Smooth muscle cell (in vitro differentiated cells): ENCODE data around the gene PRSS12. TPM values are rescaled to one million over a fixed set of nuclear protein-coding genes. Genes with fewer than 3 reads are reported as not detected.

Experiments
- DNase-seq: peaks from one replicate; lab custom pipeline; 2025; ENCODE audit not compliant: unreplicated experiment; lab: John Stamatoyannopoulos, UW
- H2AFZ ChIP-seq: fragments of 200-600 bp; sonication (generic); 2 replicates; pipeline ENCODE4 v1.6.0; 2016; ENCODE audit warnings: antibody characterized with exemption, low read depth, mild to moderate bottlenecking
- H3F3A ChIP-seq: fragments of 200-600 bp; sonication (generic); 2 replicates; pipeline ENCODE4 v1.6.0; 2017; ENCODE audit warnings: antibody characterized with exemption, low read depth
- H3K27ac ChIP-seq: fragments of 200-600 bp; sonication (generic); 2 replicates; pipeline ENCODE4 v1.5.1; 2016; ENCODE audit warnings: low read depth, mild to moderate bottlenecking
- H3K27me3 ChIP-seq: fragments of 200-600 bp; sonication (generic); 2 replicates; pipeline ENCODE4 v1.6.1; 2016; ENCODE audit warnings: low read depth, mild to moderate bottlenecking
- H3K36me3 ChIP-seq: fragments of 200-600 bp; sonication (generic); 2 replicates; pipeline ENCODE4 v1.5.1; 2016; ENCODE audit warnings: low read depth
- H3K4me1 ChIP-seq: fragments of 200-600 bp; sonication (generic); 2 replicates; pipeline ENCODE4 v1.5.1; 2016; ENCODE audit warnings: low read depth
- H3K4me2 ChIP-seq: fragments of 200-600 bp; sonication (generic); 2 replicates; pipeline ENCODE4 v1.6.0; 2016; ENCODE audit warnings: mild to moderate bottlenecking
- H3K4me3 ChIP-seq: fragments of 200-600 bp; sonication (generic); 2 replicates; pipeline ENCODE4 v1.5.1; 2016; ENCODE audit warnings: mild to moderate bottlenecking
- H3K79me2 ChIP-seq: fragments of 200-600 bp; sonication (generic); 2 replicates; pipeline ENCODE4 v1.6.0; 2016; ENCODE audit warnings: low read depth, mild to moderate bottlenecking
- H3K9ac ChIP-seq: fragments of 200-600 bp; sonication (generic); 2 replicates; pipeline ENCODE4 v1.6.0; 2016; ENCODE audit warnings: low read depth
- H3K9me3 ChIP-seq: fragments of 200-600 bp; sonication (generic); replicated peaks from 2 replicates; pipeline ENCODE4 v1.5.1; 2016; ENCODE audit warnings: low read depth
- H4K20me1 ChIP-seq: fragments of 200-600 bp; sonication (generic); 2 replicates; pipeline ENCODE4 v1.6.0; 2016; ENCODE audit warnings: low read depth
- CTCF ChIP-seq: fragments of 200-600 bp; sonication (generic); IDR thresholded peaks from 2 replicates; pipeline ENCODE4 v1.5.1; 2017; ENCODE audit warnings: borderline replicate concordance, mild to moderate bottlenecking, antibody characterized with exemption; ENCODE audit not compliant: insufficient read depth, poor library complexity, severe bottlenecking
- WGBS: methylation state at CpG from one replicate; pipeline ENCODE4 v1.1.7; 2016; ENCODE audit warnings: low lambda C conversion rate; 5-methylcytosine and 5-hydroxymethylcytosine counted together
- polyA plus RNA-seq: library from polyadenylated mRNA; unstranded; fragments of >200 nt; fragmentation: Nextera tagmentation; extraction: Ambion mirVana; gene quantifications from 2 replicates; pipeline ENCODE4 v1.2.1, GENCODE V29; 2016
- total RNA-seq: library from RNA; depleted of rRNA; stranded (reverse); fragments of >200 nt; gene quantifications from 2 replicates; pipeline ENCODE4 v1.2.3, GENCODE V29; 2014

Gene PRSS12
- total and polyA plus RNA-seq, 2 experiments from 2014 or later = 9.9 to 24.5 TPM

DNA sequence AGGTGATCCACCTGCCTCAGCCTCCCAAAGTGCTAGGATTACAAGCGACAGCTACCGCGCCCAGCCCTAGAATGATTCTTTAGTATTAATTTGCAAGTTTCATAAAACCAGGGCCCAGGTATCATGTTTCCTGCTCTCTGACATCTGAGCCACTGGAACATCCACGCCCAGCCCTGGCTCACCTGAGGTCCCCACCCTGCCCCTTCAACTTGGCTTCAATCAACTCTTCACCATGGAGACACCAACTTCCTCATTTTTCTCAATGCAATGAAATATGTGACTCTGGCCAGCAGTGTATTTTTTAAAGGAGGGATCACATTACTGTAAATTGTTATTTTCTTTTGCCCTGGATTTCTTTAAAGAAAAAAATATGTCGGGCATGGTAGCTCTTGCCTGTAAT is 3.9 kb downstream of the PRSS12 start:
- Histone ChIP-seq H3K4me3 (no peak overlapping the region), H2AFZ (no peak overlapping the region), H3K9ac (no peak overlapping the region), H3K79me2 (no peaks in the 10 kb centered on the region), H3K27me3 (peaks cover 34% of the 10 kb centered on the region), H4K20me1 (no peaks in the 10 kb centered on the region), H3K36me3 (no peaks in the 10 kb centered on the region), H3K27ac (no peak overlapping the region), H3K4me2 (no peak overlapping the region), H3K4me1 (peaks cover 4% of the 10 kb centered on the region), H3K9me3 (no peaks in the 10 kb centered on the region), H3F3A (no peaks in the 10 kb centered on the region)
- 83% methylated on average over 5 of the region's 5 CpGs for WGBS
- no peak for DNase-seq
- no peak for TF ChIP-seq CTCF

DNA sequence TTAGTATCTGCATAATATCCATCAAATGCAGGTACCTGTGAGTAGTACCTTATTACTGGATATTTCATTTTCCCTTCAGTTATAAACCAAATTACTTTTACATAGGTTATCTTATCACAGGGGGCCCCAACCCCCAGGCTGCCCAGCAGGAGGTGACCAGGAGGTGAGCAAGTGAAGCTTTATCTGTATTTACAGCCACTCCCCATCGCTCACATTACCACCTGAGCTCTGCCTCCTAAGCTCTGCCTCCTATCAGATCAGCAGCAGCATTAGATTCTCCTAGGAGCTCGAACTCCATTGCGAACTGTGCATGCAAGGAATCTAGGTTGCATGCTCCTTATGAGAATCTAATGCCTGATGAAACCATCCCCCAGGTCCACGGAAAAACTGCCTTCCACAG is 6.3 kb downstream of the PRSS12 start:
- peaks cover 10% of the 10 kb centered on the region for H3K27me3 ChIP-seq
- H3K79me2 ChIP-seq = no peaks in the 10 kb centered on the region
- DNase-seq = no peak
- H3K4me1 ChIP-seq = no peaks in the 10 kb centered on the region
- WGBS = 83% methylated on average over 4 of the region's 4 CpGs
- H3F3A ChIP-seq = no peaks in the 10 kb centered on the region
- no peaks in the 10 kb centered on the region for H3K9me3 ChIP-seq
- H3K9ac ChIP-seq = no peak overlapping the region
- H3K27ac ChIP-seq = no peak overlapping the region
- H4K20me1 ChIP-seq = no peaks in the 10 kb centered on the region
- H3K36me3 ChIP-seq = no peaks in the 10 kb centered on the region
- no peak for TF ChIP-seq CTCF
- no peak overlapping the region for H3K4me2 ChIP-seq
- H3K4me3 ChIP-seq = no peak overlapping the region
- H2AFZ ChIP-seq = no peak overlapping the region

DNA sequence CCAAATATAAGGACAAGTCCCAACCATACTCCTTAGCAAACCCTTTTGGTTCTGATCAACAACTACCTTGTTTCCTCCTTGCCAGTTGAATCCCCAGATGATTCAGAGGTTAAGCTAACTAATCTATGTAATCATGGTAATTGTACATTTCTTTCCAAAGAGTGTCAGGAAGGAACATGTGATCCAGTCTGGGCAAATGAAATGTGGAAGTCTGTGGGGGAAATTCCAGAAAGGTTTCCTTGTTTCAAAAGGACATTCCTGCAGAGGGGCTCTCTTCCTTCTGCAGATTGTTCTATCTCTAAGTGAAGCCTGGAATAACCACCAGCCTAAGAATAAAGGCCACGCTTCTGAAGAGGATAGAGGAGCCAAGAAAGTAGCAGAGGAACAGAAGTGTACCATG is 7.0 kb downstream of the PRSS12 start:
- Histone ChIP-seq H3K4me3 (no peak overlapping the region), H3K4me2 (no peak overlapping the region), H3K79me2 (no peaks in the 10 kb centered on the region), H3K9ac (no peak overlapping the region), H4K20me1 (no peaks in the 10 kb centered on the region), H3K27me3 (peaks cover 3% of the 10 kb centered on the region), H3K9me3 (no peaks in the 10 kb centered on the region), H3F3A (no peaks in the 10 kb centered on the region), H3K4me1 (no peaks in the 10 kb centered on the region), H2AFZ (no peak overlapping the region), H3K36me3 (no peaks in the 10 kb centered on the region), H3K27ac (no peak overlapping the region)
- WGBS = 83% methylated on average over 1 of the region's 1 CpG
- no peak for TF ChIP-seq CTCF
- no peak for DNase-seq

DNA sequence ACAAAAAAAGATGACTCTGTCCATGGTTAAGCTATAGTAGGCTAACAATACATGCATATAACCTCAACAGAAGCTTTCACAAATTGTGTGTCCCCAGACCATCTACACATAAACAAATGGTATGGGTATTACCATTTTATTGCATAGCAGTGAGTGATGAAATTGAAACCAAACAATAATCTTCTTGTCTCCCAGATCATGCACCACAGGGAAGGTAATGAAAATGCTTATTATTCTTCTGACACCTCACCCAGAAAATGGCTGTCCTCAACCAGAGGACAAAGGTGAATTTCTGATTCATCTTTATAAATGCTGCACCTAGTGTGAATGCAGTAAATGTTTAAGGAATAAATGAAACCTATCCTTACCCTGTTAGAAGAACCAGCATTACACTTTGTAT is 8.0 kb downstream of the PRSS12 start:
- H3K4me3 ChIP-seq = no peak overlapping the region
- H3K79me2 ChIP-seq = no peaks in the 10 kb centered on the region
- no peak for DNase-seq
- H3K4me1 ChIP-seq = no peaks in the 10 kb centered on the region
- H3F3A ChIP-seq = no peaks in the 10 kb centered on the region
- H3K9me3 ChIP-seq = no peaks in the 10 kb centered on the region
- no peak overlapping the region for H3K27ac ChIP-seq
- H3K27me3 ChIP-seq = no peaks in the 10 kb centered on the region
- no peak for TF ChIP-seq CTCF
- no peaks in the 10 kb centered on the region for H3K36me3 ChIP-seq
- H2AFZ ChIP-seq = no peak overlapping the region
- H4K20me1 ChIP-seq = no peaks in the 10 kb centered on the region
- H3K4me2 ChIP-seq = no peak overlapping the region
- H3K9ac ChIP-seq = no peak overlapping the region
